WTC11 (cell line): ENCODE results near the gene FBXL4.

Source experiments
- CREM ChIP-seq: sonication (generic); formaldehyde crosslinking; IDR thresholded peaks from 2 replicates; pipeline ENCODE4 v1.8.1; 2022; ENCODE audit warnings: mild to moderate bottlenecking, missing genetic modification reagents, moderate library complexity
- MXD4 ChIP-seq: fragments of 250-450 bp; sonication (Bioruptor Pico); IDR thresholded peaks from 2 replicates; pipeline ENCODE4 v1.8.0; 2021; ENCODE audit warnings: mild to moderate bottlenecking, moderate library complexity, borderline replicate concordance
- ZNF138 ChIP-seq: sonication (generic); formaldehyde crosslinking; conservative IDR thresholded peaks from 2 replicates; pipeline ENCODE4 v1.8.1; 2022; ENCODE audit warnings: mild to moderate bottlenecking, moderate library complexity, missing genetic modification reagents
- TF ChIP-seq, protein P1 (sequence below): sonication (generic); formaldehyde crosslinking; IDR thresholded peaks from 2 replicates; pipeline ENCODE4 v1.8.1; 2023; ENCODE audit warnings: mild to moderate bottlenecking, missing genetic modification reagents
- TF ChIP-seq, protein P2 (sequence below): fragments of 200-600 bp; IDR thresholded peaks from 2 replicates; pipeline ENCODE4 v1.8.0; 2022; ENCODE audit warnings: antibody characterized with exemption
- TF ChIP-seq, protein P3 (sequence below): sonication (generic); formaldehyde crosslinking; IDR thresholded peaks from 2 replicates; pipeline ENCODE4 v1.8.1; 2023; ENCODE audit warnings: mild to moderate bottlenecking, missing genetic modification reagents, moderate library complexity
- TF ChIP-seq, protein P4 (sequence below): sonication (generic); formaldehyde crosslinking; IDR thresholded peaks from 2 replicates; pipeline ENCODE4 v1.8.1; 2022; ENCODE audit warnings: missing genetic modification reagents, borderline replicate concordance
- TF ChIP-seq, protein P5 (sequence below): sonication (generic); formaldehyde crosslinking; conservative IDR thresholded peaks from 2 replicates; pipeline ENCODE4 v1.8.1; 2022; ENCODE audit warnings: mild to moderate bottlenecking, missing genetic modification reagents
- TF ChIP-seq, protein P6 (sequence below): sonication (generic); formaldehyde crosslinking; IDR thresholded peaks from 2 replicates; pipeline ENCODE4 v1.8.0; 2022; ENCODE audit warnings: mild to moderate bottlenecking, missing genetic modification reagents
- TF ChIP-seq, protein P7 (sequence below): sonication (generic); formaldehyde crosslinking; IDR thresholded peaks from 2 replicates; pipeline ENCODE4 v1.8.0; 2022; ENCODE audit warnings: missing genetic modification reagents
- TF ChIP-seq, protein P8 (sequence below): sonication (generic); formaldehyde crosslinking; IDR thresholded peaks from 2 replicates; pipeline ENCODE4 v1.8.1; 2022; ENCODE audit warnings: low read depth, mild to moderate bottlenecking, moderate library complexity, missing genetic modification reagents, borderline replicate concordance

DNA sequence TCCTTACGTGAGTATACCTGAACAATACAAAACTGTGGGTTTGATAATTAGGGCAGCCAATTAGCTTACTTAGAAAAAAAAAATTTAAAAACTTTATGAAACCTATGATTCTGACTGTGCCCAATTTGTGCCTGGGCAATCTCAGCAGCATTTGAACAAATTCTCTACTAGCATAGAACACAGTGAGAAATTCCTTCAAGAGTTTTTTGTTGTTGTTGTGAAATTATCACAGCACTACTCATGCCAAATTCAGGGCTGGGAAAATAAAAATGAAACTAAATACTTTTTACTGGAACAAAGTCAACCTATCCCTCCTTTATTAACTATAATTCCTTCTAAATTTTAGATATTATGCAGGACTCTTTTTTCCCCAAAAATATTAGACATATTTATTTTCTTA, 70.5 kb downstream of the FBXL4 start:
- TF ChIP-seq, protein P1, sequence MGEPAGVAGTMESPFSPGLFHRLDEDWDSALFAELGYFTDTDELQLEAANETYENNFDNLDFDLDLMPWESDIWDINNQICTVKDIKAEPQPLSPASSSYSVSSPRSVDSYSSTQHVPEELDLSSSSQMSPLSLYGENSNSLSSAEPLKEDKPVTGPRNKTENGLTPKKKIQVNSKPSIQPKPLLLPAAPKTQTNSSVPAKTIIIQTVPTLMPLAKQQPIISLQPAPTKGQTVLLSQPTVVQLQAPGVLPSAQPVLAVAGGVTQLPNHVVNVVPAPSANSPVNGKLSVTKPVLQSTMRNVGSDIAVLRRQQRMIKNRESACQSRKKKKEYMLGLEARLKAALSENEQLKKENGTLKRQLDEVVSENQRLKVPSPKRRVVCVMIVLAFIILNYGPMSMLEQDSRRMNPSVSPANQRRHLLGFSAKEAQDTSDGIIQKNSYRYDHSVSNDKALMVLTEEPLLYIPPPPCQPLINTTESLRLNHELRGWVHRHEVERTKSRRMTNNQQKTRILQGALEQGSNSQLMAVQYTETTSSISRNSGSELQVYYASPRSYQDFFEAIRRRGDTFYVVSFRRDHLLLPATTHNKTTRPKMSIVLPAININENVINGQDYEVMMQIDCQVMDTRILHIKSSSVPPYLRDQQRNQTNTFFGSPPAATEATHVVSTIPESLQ (CRISPR knock-in tag): no peak
- TF ChIP-seq, protein P2, sequence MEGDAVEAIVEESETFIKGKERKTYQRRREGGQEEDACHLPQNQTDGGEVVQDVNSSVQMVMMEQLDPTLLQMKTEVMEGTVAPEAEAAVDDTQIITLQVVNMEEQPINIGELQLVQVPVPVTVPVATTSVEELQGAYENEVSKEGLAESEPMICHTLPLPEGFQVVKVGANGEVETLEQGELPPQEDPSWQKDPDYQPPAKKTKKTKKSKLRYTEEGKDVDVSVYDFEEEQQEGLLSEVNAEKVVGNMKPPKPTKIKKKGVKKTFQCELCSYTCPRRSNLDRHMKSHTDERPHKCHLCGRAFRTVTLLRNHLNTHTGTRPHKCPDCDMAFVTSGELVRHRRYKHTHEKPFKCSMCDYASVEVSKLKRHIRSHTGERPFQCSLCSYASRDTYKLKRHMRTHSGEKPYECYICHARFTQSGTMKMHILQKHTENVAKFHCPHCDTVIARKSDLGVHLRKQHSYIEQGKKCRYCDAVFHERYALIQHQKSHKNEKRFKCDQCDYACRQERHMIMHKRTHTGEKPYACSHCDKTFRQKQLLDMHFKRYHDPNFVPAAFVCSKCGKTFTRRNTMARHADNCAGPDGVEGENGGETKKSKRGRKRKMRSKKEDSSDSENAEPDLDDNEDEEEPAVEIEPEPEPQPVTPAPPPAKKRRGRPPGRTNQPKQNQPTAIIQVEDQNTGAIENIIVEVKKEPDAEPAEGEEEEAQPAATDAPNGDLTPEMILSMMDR: no peak
- TF ChIP-seq, protein P3, sequence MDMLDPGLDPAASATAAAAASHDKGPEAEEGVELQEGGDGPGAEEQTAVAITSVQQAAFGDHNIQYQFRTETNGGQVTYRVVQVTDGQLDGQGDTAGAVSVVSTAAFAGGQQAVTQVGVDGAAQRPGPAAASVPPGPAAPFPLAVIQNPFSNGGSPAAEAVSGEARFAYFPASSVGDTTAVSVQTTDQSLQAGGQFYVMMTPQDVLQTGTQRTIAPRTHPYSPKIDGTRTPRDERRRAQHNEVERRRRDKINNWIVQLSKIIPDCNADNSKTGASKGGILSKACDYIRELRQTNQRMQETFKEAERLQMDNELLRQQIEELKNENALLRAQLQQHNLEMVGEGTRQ (CRISPR knock-in tag): no peak
- no peak for TF ChIP-seq CREM
- TF ChIP-seq, protein P4, sequence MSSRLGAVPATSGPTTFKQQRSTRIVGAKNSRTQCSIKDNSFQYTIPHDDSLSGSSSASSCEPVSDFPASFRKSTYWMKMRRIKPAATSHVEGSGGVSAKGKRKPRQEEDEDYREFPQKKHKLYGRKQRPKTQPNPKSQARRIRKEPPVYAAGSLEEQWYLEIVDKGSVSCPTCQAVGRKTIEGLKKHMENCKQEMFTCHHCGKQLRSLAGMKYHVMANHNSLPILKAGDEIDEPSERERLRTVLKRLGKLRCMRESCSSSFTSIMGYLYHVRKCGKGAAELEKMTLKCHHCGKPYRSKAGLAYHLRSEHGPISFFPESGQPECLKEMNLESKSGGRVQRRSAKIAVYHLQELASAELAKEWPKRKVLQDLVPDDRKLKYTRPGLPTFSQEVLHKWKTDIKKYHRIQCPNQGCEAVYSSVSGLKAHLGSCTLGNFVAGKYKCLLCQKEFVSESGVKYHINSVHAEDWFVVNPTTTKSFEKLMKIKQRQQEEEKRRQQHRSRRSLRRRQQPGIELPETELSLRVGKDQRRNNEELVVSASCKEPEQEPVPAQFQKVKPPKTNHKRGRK: no peak
- TF ChIP-seq, protein P5, sequence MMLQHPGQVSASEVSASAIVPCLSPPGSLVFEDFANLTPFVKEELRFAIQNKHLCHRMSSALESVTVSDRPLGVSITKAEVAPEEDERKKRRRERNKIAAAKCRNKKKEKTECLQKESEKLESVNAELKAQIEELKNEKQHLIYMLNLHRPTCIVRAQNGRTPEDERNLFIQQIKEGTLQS (CRISPR knock-in tag): no peak
- TF ChIP-seq, protein P6, sequence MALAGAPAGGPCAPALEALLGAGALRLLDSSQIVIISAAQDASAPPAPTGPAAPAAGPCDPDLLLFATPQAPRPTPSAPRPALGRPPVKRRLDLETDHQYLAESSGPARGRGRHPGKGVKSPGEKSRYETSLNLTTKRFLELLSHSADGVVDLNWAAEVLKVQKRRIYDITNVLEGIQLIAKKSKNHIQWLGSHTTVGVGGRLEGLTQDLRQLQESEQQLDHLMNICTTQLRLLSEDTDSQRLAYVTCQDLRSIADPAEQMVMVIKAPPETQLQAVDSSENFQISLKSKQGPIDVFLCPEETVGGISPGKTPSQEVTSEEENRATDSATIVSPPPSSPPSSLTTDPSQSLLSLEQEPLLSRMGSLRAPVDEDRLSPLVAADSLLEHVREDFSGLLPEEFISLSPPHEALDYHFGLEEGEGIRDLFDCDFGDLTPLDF (CRISPR knock-in tag): no peak
- TF ChIP-seq MXD4 (CRISPR knock-in tag): no peak
- TF ChIP-seq, protein P7, sequence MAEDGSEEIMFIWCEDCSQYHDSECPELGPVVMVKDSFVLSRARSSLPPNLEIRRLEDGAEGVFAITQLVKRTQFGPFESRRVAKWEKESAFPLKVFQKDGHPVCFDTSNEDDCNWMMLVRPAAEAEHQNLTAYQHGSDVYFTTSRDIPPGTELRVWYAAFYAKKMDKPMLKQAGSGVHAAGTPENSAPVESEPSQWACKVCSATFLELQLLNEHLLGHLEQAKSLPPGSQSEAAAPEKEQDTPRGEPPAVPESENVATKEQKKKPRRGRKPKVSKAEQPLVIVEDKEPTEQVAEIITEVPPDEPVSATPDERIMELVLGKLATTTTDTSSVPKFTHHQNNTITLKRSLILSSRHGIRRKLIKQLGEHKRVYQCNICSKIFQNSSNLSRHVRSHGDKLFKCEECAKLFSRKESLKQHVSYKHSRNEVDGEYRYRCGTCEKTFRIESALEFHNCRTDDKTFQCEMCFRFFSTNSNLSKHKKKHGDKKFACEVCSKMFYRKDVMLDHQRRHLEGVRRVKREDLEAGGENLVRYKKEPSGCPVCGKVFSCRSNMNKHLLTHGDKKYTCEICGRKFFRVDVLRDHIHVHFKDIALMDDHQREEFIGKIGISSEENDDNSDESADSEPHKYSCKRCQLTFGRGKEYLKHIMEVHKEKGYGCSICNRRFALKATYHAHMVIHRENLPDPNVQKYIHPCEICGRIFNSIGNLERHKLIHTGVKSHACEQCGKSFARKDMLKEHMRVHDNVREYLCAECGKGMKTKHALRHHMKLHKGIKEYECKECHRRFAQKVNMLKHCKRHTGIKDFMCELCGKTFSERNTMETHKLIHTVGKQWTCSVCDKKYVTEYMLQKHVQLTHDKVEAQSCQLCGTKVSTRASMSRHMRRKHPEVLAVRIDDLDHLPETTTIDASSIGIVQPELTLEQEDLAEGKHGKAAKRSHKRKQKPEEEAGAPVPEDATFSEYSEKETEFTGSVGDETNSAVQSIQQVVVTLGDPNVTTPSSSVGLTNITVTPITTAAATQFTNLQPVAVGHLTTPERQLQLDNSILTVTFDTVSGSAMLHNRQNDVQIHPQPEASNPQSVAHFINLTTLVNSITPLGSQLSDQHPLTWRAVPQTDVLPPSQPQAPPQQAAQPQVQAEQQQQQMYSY: no peak
- no peak for TF ChIP-seq ZNF138
- TF ChIP-seq, protein P8, sequence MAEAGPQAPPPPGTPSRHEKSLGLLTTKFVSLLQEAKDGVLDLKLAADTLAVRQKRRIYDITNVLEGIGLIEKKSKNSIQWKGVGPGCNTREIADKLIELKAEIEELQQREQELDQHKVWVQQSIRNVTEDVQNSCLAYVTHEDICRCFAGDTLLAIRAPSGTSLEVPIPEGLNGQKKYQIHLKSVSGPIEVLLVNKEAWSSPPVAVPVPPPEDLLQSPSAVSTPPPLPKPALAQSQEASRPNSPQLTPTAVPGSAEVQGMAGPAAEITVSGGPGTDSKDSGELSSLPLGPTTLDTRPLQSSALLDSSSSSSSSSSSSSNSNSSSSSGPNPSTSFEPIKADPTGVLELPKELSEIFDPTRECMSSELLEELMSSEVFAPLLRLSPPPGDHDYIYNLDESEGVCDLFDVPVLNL (CRISPR knock-in tag): no peak
